Activated naive CD4-positive, alpha-beta T cell treated with anti-CD3 and anti-CD28 coated beads for 36 hours (primary cell): ENCODE measurements around the gene OR6X1. TPM values are rescaled to one million over a fixed set of nuclear protein-coding genes. Genes with fewer than 3 reads are reported as not detected.
"Not testable (repeated sequence)": the region's sequence is repeated elsewhere in the genome, so short reads cannot be mapped to it uniquely, and the experiment has no call there.

Experiments used
- CTCF ChIA-PET: fragments of 350-600 bp; sonication (Branson Sonifier 250); formaldehyde crosslinking; loops from one replicate; lab custom pipeline; 2021; ENCODE audit warnings: antibody characterized with exemption; lab: Charles Lee
- DNase-seq: peaks from one replicate; pipeline ENCODE4 v3.0.0-alpha.2; 2020
- H3K27ac Mint-ChIP-seq: one replicate; pipeline ENCODE4 v1.8.0; 2021; ENCODE audit warnings: mild to moderate bottlenecking, mixed read lengths
- H3K27me3 Mint-ChIP-seq: one replicate; pipeline ENCODE4 v1.8.0; 2021; ENCODE audit warnings: low read depth, mixed read lengths
- H3K36me3 Mint-ChIP-seq: one replicate; pipeline ENCODE4 v1.8.0; 2021; ENCODE audit warnings: low read depth, mixed read lengths
- H3K4me1 Mint-ChIP-seq: one replicate; pipeline ENCODE4 v1.8.0; 2021; ENCODE audit warnings: low read depth, mixed read lengths
- H3K4me3 Mint-ChIP-seq: one replicate; pipeline ENCODE4 v1.8.0; 2021; ENCODE audit warnings: mild to moderate bottlenecking, moderate library complexity, mixed read lengths
- H3K9me3 Mint-ChIP-seq: one replicate; pipeline ENCODE4 v1.8.0; 2021; ENCODE audit warnings: mixed read lengths
- intact Hi-C: fragments of 100-400 bp; cut with micrococcal nuclease; formaldehyde crosslinking; loops from one replicate; pipeline ENCODE4 v1.15.1; 2023
- total RNA-seq, 2 experiments: library from RNA; stranded (reverse); gene quantifications; one replicate each; pipeline ENCODE4 v1.2.3, GENCODE V29; 2021

Gene OR6X1
- total RNA-seq, 2 experiments from 2014 or later: not detected

DNA sequence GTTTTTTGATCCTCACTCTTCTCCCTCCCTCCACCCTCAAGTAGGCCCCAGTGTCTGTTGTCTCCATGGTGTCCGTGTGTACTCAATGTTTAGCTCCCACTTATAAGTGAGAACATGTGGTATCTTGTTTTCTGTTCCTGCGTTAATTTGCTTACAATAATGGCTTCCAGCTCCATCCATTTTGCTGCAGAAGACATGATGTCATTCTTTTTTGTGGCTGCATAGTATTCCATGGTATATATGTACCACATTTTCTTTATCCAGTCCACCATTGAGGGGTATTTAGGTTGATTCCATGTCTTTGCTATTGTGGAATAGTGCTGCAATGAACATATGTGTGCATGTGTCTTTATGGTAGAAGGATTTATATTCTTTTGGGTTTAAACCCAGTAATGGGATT, 6.0 kb downstream of the OR6X1 start:
- H3K27me3 Mint-ChIP-seq: peaks cover 16% of the 10 kb centered on the region
- H3K36me3 Mint-ChIP-seq, DNase-seq, CTCF ChIA-PET, H3K9me3 Mint-ChIP-seq, H3K27ac Mint-ChIP-seq, H3K4me1 Mint-ChIP-seq, H3K4me3 Mint-ChIP-seq: not testable (repeated sequence)
- intact Hi-C loops: loop anchor here (5.0 to 10.0 kb wide), 2 partner anchors 326 to 449 kb away; no protein-coding TSS in a partner anchor

GRCh38 chr11:123745764-123746451, 8.4 kb downstream of the OR6X1 start:
- H3K36me3 Mint-ChIP-seq: peaks cover 2% of the 10 kb centered on the region
- peaks cover 8% of the 10 kb centered on the region for H3K4me1 Mint-ChIP-seq
- intact Hi-C loops: loop anchor here (5.0 to 10.0 kb wide), 2 partner anchors 329 to 451 kb away; no protein-coding TSS in a partner anchor
- peaks cover 4% of the 10 kb centered on the region for H3K27me3 Mint-ChIP-seq
- no peak for DNase-seq
- no peak overlapping the region for H3K27ac Mint-ChIP-seq
- no peaks in the 10 kb centered on the region for H3K9me3 Mint-ChIP-seq
- CTCF ChIA-PET: interaction anchor here (0.6 to 0.7 kb wide), 2 partner anchors 417 to 484 kb away, joined by 3 read pairs; no protein-coding TSS in a partner anchor
- H3K4me3 Mint-ChIP-seq: no peak overlapping the region

DNA sequence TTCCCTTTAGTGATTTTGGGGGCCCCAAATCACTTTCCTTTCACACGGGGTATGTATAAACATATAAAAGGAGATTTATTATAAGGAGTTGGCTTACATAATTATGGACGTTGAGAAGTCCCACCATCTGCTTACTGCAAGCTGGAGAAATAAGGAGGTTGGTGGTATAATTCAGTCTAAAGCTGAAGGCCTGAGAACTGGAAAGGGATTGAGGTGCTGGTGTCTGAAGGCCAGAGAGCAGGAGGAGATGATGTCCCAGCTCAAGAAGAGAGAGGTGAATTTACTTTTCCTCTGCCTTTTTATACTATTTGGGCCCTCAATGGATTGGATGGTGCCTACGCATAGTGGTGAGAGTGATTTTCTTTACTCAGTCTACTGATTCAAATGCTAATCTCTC, 11.6 kb downstream of the OR6X1 start:
- Mint-ChIP-seq H3K27ac (no peak overlapping the region), H3K4me1 (peaks cover 35% of the 10 kb centered on the region), H3K27me3 (no peaks in the 10 kb centered on the region), H3K4me3 (peak overlapping the region; percentile 98), H3K9me3 (no peaks in the 10 kb centered on the region), H3K36me3 (peaks cover 8% of the 10 kb centered on the region)
- DNase-seq: no peak
- CTCF ChIA-PET: no interaction called here
- intact Hi-C loops: loop anchor here (5.0 to 10.0 kb wide), 3 partner anchors 332 to 1370 kb away; partner anchors contain the start of genes TBRG1 and TMEM218

GRCh38 chr11:123742031-123742723, 12.1 kb downstream of the OR6X1 start:
- Mint-ChIP-seq H3K27ac (peak overlapping the region; percentile 92), H3K4me1 (peaks cover 37% of the 10 kb centered on the region), H3K4me3 (peak overlapping the region; percentile 98), H3K9me3 (no peaks in the 10 kb centered on the region), H3K36me3 (peaks cover 13% of the 10 kb centered on the region), H3K27me3 (no peaks in the 10 kb centered on the region)
- intact Hi-C loops: loop anchor here (5.0 to 10.0 kb wide), 3 partner anchors 333 to 1370 kb away; partner anchors contain the start of genes TBRG1 and TMEM218
- CTCF ChIA-PET: interaction anchor here (0.6 kb wide), 1 partner anchor 69 kb away, joined by 3 read pairs; no protein-coding TSS in a partner anchor
- peak; percentile 15 for DNase-seq

- peak; percentile 94 for DNase-seq
- Mint-ChIP-seq H3K36me3 (peaks cover 16% of the 10 kb centered on the region), H3K4me1 (peaks cover 40% of the 10 kb centered on the region), H3K9me3 (no peaks in the 10 kb centered on the region), H3K4me3 (peak within 1 kb of the TSS; percentile 98), H3K27ac (peak within 1 kb of the TSS; percentile 92), H3K27me3 (no peaks in the 10 kb centered on the region)
- intact Hi-C loops: loop anchor here (1.0 to 10.0 kb wide), 5 partner anchors 333 to 1371 kb away; partner anchors contain the start of genes MSANTD2, TBRG1, TMEM218 and VWA5A
- CTCF ChIA-PET: interaction anchor here (0.6 to 1.7 kb wide), 3 partner anchors 31 to 70 kb away, joined by 3 to 4 read pairs (median 3); no protein-coding TSS in a partner anchor
These were observed 12.9 kb downstream of the OR6X1 start, which contains the start of gene ZNF202 for GRCh38 chr11:123741159-123742030. ZNF202 (minus strand) TSS chr11:123741660; CDS start chr11:123730888, 10,772 bp downstream.

DNA sequence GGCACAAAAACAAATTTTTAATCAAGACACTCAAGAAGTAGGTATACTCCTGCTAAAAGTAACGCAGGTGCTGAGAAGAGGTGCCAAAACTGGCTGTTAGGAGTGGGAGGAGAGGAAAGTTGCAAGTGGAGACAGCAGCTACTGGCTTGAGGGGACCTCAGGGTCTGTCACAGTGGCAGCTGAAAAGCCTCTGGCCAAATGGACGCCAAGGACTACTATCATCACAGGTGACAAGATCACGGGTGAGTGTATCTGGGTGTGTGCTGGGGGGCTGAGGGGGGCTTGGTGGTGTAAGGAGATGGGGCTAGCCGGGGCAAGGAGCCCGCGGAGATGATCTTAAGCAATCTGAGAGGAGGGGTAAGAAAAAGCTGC, 13.5 kb downstream of the OR6X1 start:
- Mint-ChIP-seq H3K27me3 (no peaks in the 10 kb centered on the region), H3K9me3 (no peaks in the 10 kb centered on the region), H3K36me3 (peaks cover 16% of the 10 kb centered on the region), H3K4me3 (peak overlapping the region; percentile 98), H3K4me1 (peaks cover 40% of the 10 kb centered on the region), H3K27ac (peak overlapping the region; percentile 57)
- CTCF ChIA-PET: interaction anchor here (1.0 to 1.7 kb wide), 2 partner anchors 30 to 33 kb away, joined by 3 to 4 read pairs; no protein-coding TSS in a partner anchor
- DNase-seq: no peak
- intact Hi-C loops: loop anchor here (1.0 to 10.0 kb wide), 5 partner anchors 334 to 1372 kb away; partner anchors contain the start of genes MSANTD2, TBRG1, TMEM218 and VWA5A

DNA sequence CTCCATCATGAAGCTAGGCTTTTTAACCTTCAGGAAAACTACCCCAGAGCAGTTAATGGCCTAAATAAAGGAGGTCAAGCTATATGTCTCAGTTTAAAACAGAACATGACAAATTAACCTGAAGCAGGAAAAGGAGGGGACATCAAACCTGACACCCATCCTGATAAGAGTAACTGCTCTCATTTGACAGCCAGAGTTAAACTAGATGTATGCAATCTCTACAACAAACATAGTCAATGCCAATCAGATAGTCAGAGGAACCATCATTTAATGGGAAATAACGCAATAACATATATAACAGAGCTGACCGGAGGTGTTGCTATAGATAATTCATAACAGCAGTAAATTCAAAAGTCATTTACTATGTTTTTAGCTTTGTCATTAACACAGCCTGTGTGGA, 15.9 kb downstream of the OR6X1 start:
- intact Hi-C loops: no loop called here
- H3K9me3 Mint-ChIP-seq: no peaks in the 10 kb centered on the region
- CTCF ChIA-PET: interaction anchor here (1.2 kb wide), 2 partner anchors 27 to 31 kb away, joined by 4 to 5 read pairs; no protein-coding TSS in a partner anchor
- H3K4me3 Mint-ChIP-seq: no peak overlapping the region
- H3K36me3 Mint-ChIP-seq: peaks cover 31% of the 10 kb centered on the region
- DNase-seq: no peak
- H3K4me1 Mint-ChIP-seq: peaks cover 40% of the 10 kb centered on the region
- no peaks in the 10 kb centered on the region for H3K27me3 Mint-ChIP-seq
- H3K27ac Mint-ChIP-seq: no peak overlapping the region

DNA sequence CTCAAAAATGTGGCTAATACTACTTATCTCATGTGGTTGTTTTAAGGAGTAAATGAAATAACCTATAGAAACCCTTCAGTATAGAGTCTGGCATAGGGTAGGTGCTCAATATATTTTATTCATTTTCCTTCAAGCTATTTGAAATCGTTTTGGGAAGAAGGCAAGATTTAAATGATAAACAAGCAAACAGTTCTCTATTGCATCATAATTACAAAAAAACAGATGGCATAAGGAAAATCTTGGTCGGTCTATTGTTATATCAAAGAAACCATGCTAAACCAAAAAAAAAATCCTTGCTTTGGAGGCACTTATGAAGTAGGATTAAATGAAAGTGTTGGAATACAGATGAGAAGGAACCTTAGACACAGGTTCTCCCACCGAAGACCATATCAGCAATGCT, 17.5 kb downstream of the OR6X1 start:
- intact Hi-C loops: no loop called here
- Mint-ChIP-seq H3K36me3 (peaks cover 31% of the 10 kb centered on the region), H3K9me3 (no peaks in the 10 kb centered on the region), H3K27ac (no peak overlapping the region), H3K4me3 (no peak overlapping the region), H3K27me3 (no peaks in the 10 kb centered on the region), H3K4me1 (peaks cover 32% of the 10 kb centered on the region)
- CTCF ChIA-PET: no interaction called here
- no peak for DNase-seq

DNA sequence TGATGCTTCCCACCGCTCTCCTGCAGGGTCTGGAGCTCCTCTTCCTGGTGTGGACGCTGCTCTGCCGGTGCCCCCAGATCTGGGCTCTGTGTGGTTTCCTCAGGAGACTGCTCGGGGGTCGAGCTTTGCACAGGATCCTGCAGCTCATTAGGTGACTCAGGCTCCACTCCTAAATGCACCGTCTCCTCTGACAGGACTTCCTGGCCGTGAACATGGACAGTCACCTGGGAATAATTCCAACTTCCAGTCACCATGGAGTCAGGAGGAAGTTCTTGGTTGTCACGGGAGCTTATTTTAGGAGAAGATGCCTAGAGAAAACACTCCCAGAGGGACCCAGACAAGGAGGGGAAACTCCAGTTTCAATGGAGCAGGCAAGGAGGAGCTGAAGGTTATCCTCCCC, 24.7 kb downstream of the OR6X1 start:
- Mint-ChIP-seq H3K9me3 (peaks cover 29% of the 10 kb centered on the region), H3K4me1 (no peaks in the 10 kb centered on the region), H3K4me3 (no peak overlapping the region), H3K36me3 (peaks cover 12% of the 10 kb centered on the region), H3K27ac (no peak overlapping the region), H3K27me3 (no peaks in the 10 kb centered on the region)
- CTCF ChIA-PET: no interaction called here
- DNase-seq: no peak
- intact Hi-C loops: no loop called here

DNA sequence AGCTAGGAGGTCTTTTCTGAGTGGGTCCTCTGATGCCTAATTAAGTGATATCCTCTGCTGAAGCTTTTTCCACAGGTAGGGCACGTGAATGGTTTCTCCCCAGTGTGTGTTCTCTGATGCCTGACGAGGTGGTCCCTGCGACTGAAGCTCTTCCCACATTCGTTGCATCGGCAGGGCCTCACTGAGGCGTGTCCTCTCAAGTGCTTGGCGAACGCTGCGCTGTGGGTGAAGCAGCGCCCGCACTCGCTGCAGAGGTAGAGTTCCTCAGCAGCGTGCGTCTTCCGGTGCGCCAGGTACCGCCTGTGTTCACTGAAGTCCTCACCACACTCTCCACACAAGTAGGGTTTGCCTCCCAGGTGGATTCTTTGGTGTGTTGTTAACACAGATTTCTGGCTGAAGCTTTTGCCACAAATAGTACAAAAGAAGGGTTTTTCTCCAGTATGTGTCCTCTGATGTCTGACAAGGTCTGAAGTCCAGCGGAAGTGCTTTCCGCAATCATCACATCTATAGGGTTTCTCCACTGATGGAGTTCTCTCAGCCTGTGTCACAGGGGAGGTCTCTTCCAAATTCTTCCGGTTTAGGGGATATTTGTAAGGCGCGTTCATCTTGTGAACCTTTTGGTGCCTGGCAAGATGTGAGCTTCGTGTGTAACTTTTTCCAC, 28.2 kb downstream of the OR6X1 start:
- intact Hi-C loops: no loop called here
- H3K36me3 Mint-ChIP-seq: peaks cover 20% of the 10 kb centered on the region
- H3K27ac Mint-ChIP-seq: no peak overlapping the region

GRCh38 chr11:123719452-123719851, 34.9 kb downstream of the OR6X1 start:
- CTCF ChIA-PET: interaction anchor here (4.3 kb wide), 1 partner anchor 11 kb away, joined by 40 read pairs; no protein-coding TSS in a partner anchor
- no peak overlapping the region for H3K27ac Mint-ChIP-seq
- H3K36me3 Mint-ChIP-seq: peaks cover 14% of the 10 kb centered on the region
- intact Hi-C loops: no loop called here
- H3K4me1 Mint-ChIP-seq: peaks cover 7% of the 10 kb centered on the region
- peaks cover 3% of the 10 kb centered on the region for H3K9me3 Mint-ChIP-seq
- DNase-seq: no peak
- peaks cover 14% of the 10 kb centered on the region for H3K27me3 Mint-ChIP-seq
- no peak overlapping the region for H3K4me3 Mint-ChIP-seq

More for the DNA sequence above, 28.2 kb downstream of the OR6X1 start:
- peaks cover 32% of the 10 kb centered on the region for H3K9me3 Mint-ChIP-seq
- DNase-seq: no peak
- CTCF ChIA-PET: interaction anchor here (1.3 kb wide), 1 partner anchor 18 kb away, joined by 3 read pairs; no protein-coding TSS in a partner anchor
- no peaks in the 10 kb centered on the region for H3K27me3 Mint-ChIP-seq
- no peak overlapping the region for H3K4me3 Mint-ChIP-seq
- no peaks in the 10 kb centered on the region for H3K4me1 Mint-ChIP-seq
